Choroid plexus epithelial cell (primary cell): ENCODE data around the gene S100A14.

Source experiments
- DNase-seq: peaks from one replicate; pipeline ENCODE4 v3.0.0-alpha.2; 2010; ENCODE audit warnings: low read depth
- H3K4me3 ChIP-seq: 2 replicates; pipeline ENCODE4 v1.5.1; 2011; ENCODE audit warnings: low read depth, mild to moderate bottlenecking, control low read depth, low read length, moderate library complexity
- CTCF ChIP-seq: conservative IDR thresholded peaks from 2 replicates; pipeline ENCODE4 v1.5.1; 2011; ENCODE audit warnings: low read depth, mild to moderate bottlenecking, control low read depth, inconsistent platforms, low read length, moderate library complexity

S100A14 gene

GRCh38 chr1:153608089-153608682 is 7.9 kb downstream of the S100A14 start:
- H3K4me3 ChIP-seq = no peak overlapping the region
- DNase-seq = no peak
- TF ChIP-seq CTCF = no peak

GRCh38 chr1:153607381-153607780 is 8.7 kb downstream of the S100A14 start:
- no peak for TF ChIP-seq CTCF

GRCh38 chr1:153606194-153606593 is 9.9 kb downstream of the S100A14 start:
- H3K4me3 ChIP-seq = no peak overlapping the region
- DNase-seq = no peak
- no peak for TF ChIP-seq CTCF

More at GRCh38 chr1:153607381-153607780, 8.7 kb downstream of the S100A14 start:
- DNase-seq = no peak
- no peak overlapping the region for H3K4me3 ChIP-seq

GRCh38 chr1:153602749-153603148 is 13.4 kb downstream of the S100A14 start:
- no peak for DNase-seq
- TF ChIP-seq CTCF = no peak
- H3K4me3 ChIP-seq = no peak overlapping the region

- peak; percentile 41 for DNase-seq
- no peak overlapping the region for H3K4me3 ChIP-seq
- TF ChIP-seq CTCF = no peak
Measured at GRCh38 chr1:153599847-153600246, 16.3 kb downstream of the S100A14 start.

- TF ChIP-seq CTCF = no peak
- no peak overlapping the region for H3K4me3 ChIP-seq
- peak; percentile 70 for DNase-seq
Measured at GRCh38 chr1:153598309-153599172, 17.6 kb downstream of the S100A14 start.
